ENCODE data around the gene SLC9A9. TPM values are rescaled to one million over a fixed set of nuclear protein-coding genes. Genes with fewer than 3 reads are reported as not detected.
A peak's percentile ranks its signal among the peaks of the same experiment; 100 is the strongest.

SLC9A9 gene
- total RNA-seq (2021) (1.4 and 2.0 TPM in 2 replicates), Bru-seq, nascent RNA (percentile 28 among the genes with signal in this experiment), BruChase-seq, experiment 1, labeled RNA remaining after a 2-hour chase (percentile 22 among the genes with signal in this experiment), BruChase-seq, experiment 2, labeled RNA remaining after a 6-hour chase (percentile 22 among the genes with signal in this experiment)
- long read RNA-seq, partial matches to known transcripts: 0 of 4 reads
- long read RNA-seq, other reads (novel, unspliced or antisense): 1 of 4 reads

- Histone ChIP-seq H3K4me3 (ENCODE audit: low read depth, low read length, poor library complexity, severe bottlenecking) (peak within 1 kb of the TSS; percentile 48), H3K27me3 (replicated peaks; ENCODE audit: insufficient read depth, low read depth, low read length, poor library complexity) (no peaks in the 10 kb centered on the region), H3K9me3 (ENCODE audit: low read depth, low read length, poor library complexity, severe bottlenecking) (no peaks in the 10 kb centered on the region), H3K27ac (ENCODE audit: low read depth, low read length, poor library complexity, severe bottlenecking) (no peak within 1 kb of the TSS), H3K4me1 (ENCODE audit: insufficient read depth, low read length, poor library complexity, severe bottlenecking) (peaks cover 16% of the 10 kb centered on the region), H3K36me3 (ENCODE audit: insufficient read depth, low read length, poor library complexity, severe bottlenecking) (no peaks in the 10 kb centered on the region)
- TF ChIP-seq EZH2 (IDR thresholded peaks at IDR 0.05; ENCODE audit: borderline replicate concordance, low read depth, low read length, poor library complexity, severe bottlenecking): no peak
- no peak for TF ChIP-seq CTCF (conservative IDR thresholded peaks at IDR 0.05; ENCODE audit: low read depth, low read length)
- BruUV-seq (replicated peaks): no TSS peak
- CTCF ChIA-PET: no interaction called here
- POLR2A ChIA-PET (ENCODE audit: low non-redundant PET): interaction anchor here (0.6 kb wide), 1 partner anchor 1601 kb away, joined by 4 read pairs; no protein-coding TSS in a partner anchor
- DNase-seq (ENCODE audit: low spot score): peak; percentile 56
- intact Hi-C loops (cut with micrococcal nuclease; ENCODE audit: unreplicated experiment): no loop called here
Measured at GRCh38 chr3:143847787-143848631, at the start of gene SLC9A9. Gene SLC9A9, minus strand, starts transcription at chr3:143848468. Its CDS starts 146 bp downstream, at chr3:143848322.

GRCh38 chr3:143897576-143898295, 49.5 kb upstream of the SLC9A9 start:
- no peak for DNase-seq (ENCODE audit: low spot score)
- ChIA-PET CTCF (no interaction called here), POLR2A (ENCODE audit: low non-redundant PET) (no interaction called here)
- TF ChIP-seq CTCF (conservative IDR thresholded peaks at IDR 0.05; ENCODE audit: low read depth, low read length): no peak
- no peak for TF ChIP-seq EZH2 (IDR thresholded peaks at IDR 0.05; ENCODE audit: borderline replicate concordance, low read depth, low read length, poor library complexity, severe bottlenecking)
- intact Hi-C loops (cut with micrococcal nuclease; ENCODE audit: unreplicated experiment): loop anchor here (10.0 kb wide), 1 partner anchor 1867 kb away; no protein-coding TSS in a partner anchor
- Histone ChIP-seq H3K9me3 (ENCODE audit: low read depth, low read length, poor library complexity, severe bottlenecking) (no peaks in the 10 kb centered on the region), H3K27ac (ENCODE audit: low read depth, low read length, poor library complexity, severe bottlenecking) (no peak overlapping the region), H3K4me3 (ENCODE audit: low read depth, low read length, poor library complexity, severe bottlenecking) (no peak overlapping the region), H3K4me1 (ENCODE audit: insufficient read depth, low read length, poor library complexity, severe bottlenecking) (no peaks in the 10 kb centered on the region), H3K36me3 (ENCODE audit: insufficient read depth, low read length, poor library complexity, severe bottlenecking) (no peaks in the 10 kb centered on the region), H3K27me3 (replicated peaks; ENCODE audit: insufficient read depth, low read depth, low read length, poor library complexity) (no peaks in the 10 kb centered on the region)
- no TSS peak for BruUV-seq (replicated peaks)

GRCh38 chr3:143896486-143896885, 48.2 kb upstream of the SLC9A9 start:
- Histone ChIP-seq H3K27ac (ENCODE audit: low read depth, low read length, poor library complexity, severe bottlenecking) (no peak overlapping the region), H3K4me1 (ENCODE audit: insufficient read depth, low read length, poor library complexity, severe bottlenecking) (no peaks in the 10 kb centered on the region), H3K27me3 (replicated peaks; ENCODE audit: insufficient read depth, low read depth, low read length, poor library complexity) (no peaks in the 10 kb centered on the region), H3K36me3 (ENCODE audit: insufficient read depth, low read length, poor library complexity, severe bottlenecking) (no peaks in the 10 kb centered on the region), H3K4me3 (ENCODE audit: low read depth, low read length, poor library complexity, severe bottlenecking) (no peak overlapping the region), H3K9me3 (ENCODE audit: low read depth, low read length, poor library complexity, severe bottlenecking) (no peaks in the 10 kb centered on the region)
- no peak for DNase-seq (ENCODE audit: low spot score)
- intact Hi-C loops (cut with micrococcal nuclease; ENCODE audit: unreplicated experiment): loop anchor here (10.0 kb wide), 1 partner anchor 1868 kb away; no protein-coding TSS in a partner anchor
- no TSS peak for BruUV-seq (replicated peaks)
- ChIA-PET POLR2A (ENCODE audit: low non-redundant PET) (no interaction called here), CTCF (no interaction called here)
- no peak for TF ChIP-seq CTCF (conservative IDR thresholded peaks at IDR 0.05; ENCODE audit: low read depth, low read length)
- TF ChIP-seq EZH2 (IDR thresholded peaks at IDR 0.05; ENCODE audit: borderline replicate concordance, low read depth, low read length, poor library complexity, severe bottlenecking): no peak
